NCI-H1436 treated with DMSO at 0.1 percent for 48 hours (cell line): Measurements from ENCODE around the gene MRPL20.
"Not testable (repeated sequence)": the region's sequence is repeated elsewhere in the genome, so short reads cannot be mapped to it uniquely, and the experiment has no call there.

ENCODE experiments used
- DNase-seq: peaks from one replicate; lab custom pipeline; 2025; lab: John Stamatoyannopoulos, UW

The MRPL20 gene

DNA sequence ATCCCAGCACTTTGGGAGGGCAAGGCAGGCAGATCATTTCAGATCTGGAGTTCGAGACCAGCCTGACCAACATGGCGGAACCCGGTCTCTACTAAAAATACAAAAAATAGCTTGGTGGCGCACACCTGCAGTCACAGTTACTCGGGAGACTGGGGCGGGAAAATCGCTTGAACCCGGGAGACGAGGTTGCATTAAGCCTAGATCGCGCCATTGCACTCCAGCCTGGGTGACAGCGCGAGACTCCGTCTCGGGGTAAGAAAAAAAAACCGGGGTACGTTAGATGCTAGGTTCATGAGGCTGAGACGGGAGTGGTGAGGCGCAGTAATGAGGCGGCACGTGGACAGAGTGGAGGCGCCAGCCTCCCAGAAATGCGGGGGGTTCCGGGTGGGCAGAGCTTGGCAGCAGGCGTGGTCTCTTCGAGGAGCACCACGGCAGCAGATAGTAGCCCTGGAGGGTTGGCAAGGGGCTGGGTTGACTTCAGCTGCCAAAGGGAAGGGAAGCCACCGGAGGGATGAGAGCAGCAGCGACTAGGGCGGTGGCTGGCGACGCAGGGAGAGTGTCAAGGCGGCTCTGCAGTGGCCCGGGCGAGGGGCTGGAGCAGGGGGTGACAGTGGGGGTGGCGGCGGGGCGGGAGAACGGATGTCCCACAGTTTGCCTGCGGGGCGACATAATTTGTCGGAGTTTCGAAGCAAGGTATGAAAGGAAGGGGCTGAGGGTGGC is 832 bp downstream of the MRPL20 start:
- no peak for DNase-seq

DNA sequence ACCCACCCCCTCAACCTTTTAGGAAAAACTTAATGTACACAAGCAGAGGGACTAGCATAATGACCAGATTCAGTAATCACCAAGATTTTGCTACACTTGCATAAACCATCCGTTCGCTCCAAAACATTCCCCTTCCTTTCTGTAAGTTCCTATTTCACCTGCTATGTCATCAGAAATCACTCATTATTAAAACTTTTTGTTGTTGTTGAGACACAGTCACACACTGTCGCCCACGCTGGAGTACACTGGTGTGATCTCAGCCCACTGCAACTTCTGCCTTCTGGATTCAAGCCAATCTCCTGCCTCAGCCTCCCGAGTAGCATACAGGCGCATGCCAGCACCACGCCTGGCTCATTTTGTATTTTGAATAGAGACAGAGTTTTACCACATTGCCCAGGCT is 3.4 kb downstream of the MRPL20 start:
- no peak for DNase-seq

DNA sequence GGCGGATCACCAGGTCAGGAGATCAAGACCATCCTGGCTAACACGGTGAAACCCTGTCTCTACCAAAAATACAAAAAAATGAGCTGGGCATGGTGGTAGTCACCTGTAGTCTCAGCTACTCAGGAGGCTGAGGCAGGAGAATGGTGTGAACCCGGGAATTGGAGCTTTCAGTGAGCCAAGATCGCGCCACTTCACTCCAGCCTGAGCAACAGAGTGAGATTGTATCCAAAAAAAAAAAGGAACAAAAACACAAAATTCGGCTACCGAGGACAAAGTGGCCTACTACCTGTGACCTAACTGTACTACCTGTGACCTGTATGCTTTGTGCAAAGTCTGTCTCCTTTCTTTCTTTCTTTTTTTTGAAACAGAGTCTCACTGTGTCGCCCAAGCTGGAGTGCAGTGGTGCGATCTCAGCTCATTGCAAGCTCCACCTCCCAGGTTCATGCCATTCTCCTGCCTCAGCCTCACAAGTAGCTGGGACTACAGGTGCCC is 4.1 kb downstream of the MRPL20 start:
- DNase-seq: not testable (repeated sequence)

DNA sequence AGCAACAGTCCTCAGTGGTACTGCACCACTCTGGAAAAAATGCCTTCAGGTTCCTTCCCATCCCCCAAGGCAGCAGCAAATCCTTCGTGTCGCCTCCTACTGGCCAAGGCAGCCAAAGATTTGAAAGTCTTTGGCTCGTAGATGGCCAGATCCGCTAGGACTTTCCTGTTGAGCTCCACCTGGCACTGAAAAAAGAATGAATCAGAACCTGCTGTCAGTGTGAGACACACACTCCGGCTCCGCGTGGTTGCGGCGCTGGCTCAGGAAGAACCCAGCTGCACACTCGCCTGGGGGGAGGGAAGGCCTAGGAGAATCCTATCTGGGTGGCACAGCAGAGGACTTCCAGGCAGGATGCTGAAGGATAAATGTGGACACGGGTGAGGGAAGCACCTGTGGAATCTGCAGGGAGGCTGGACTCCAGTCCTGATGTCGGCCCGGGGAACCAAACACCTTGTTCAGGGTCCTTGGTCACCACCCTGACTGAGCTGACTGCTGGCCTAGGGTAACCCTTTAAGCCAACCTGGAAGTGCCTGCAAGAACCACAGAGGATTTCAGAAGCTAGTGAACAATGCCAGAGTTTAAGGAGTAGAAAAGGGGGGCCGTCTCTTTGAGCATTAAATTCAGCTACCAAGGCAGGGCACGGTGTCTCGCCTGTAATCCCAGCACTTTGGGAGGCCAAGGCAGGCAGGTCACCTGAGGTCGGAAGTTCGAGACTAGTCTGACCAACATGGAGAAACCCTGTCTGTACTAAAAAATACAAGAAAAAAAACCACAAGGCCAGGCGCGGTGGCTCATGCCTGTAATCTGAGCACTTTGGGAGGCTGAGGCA is 4.8 kb downstream of the MRPL20 start:
- DNase-seq: no peak

DNA sequence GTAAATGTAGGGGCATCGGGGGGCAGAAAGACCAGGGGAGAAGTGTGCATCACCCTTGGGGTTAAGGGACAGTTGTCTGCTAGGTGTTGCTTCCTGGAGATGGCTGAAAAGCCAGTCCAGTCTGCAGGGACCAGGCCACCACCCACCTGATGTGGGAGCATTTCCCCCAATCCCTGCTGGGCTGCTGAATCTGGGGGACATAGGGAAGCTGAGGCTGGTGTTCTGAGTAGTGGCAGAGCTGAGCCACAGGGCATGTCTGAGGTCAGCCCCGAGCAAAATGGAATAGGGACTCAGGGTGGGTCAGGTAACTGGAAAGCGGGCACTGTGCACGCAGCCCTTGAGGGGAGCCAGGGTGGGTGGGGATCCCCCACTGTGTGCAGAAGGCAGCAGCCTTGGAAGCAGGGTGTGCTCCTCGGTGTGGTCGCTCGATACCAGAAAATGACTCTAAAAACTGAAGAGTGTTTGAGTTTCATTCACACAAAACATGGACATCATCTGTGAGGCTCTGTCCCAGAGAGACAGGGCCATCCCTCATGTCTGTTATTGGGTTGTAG is 5.6 kb downstream of the MRPL20 start:
- DNase-seq: no peak

DNA sequence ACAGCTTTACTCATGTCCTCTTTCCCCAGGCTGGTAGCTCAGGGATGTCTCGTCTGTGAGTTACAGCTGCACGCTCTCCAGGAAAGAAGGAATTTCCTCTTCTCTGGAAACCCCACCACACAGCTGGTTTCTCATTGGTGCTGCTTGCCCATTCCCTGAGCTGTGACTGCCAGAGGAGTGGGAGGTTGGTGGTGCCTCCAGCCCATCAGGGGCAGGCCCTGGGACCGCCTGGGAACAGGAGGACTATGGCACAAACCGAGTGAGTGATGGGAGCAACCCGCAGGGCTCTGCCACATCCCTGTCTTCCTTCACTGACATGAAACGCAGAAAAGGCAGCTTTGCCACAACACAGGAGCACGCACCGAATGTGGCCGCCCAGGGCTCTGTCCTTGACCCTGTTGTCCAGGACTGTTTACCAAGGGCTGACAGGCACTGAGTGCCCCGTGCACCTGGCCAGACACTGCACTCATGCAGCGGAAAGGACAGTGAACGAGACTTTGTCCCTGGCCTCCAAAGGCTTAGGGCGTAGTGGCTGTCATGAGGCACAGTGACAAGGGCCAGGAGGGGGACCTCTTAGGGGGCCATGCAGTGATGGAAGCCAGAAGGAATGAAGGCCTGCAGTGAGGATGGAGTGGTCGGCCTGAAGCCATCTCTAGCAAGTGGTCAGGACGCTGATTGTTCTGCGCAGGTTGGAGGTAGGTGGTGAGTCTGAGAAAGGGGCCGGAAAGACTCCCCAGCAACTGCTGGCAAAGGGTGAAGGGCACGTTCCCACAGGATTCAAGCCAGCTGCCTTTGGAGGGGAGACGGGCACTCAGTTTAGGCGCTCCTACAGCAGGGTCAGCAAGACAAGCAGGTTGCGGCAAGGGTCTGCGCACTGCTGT is 6.3 kb downstream of the MRPL20 start:
- no peak for DNase-seq

DNA sequence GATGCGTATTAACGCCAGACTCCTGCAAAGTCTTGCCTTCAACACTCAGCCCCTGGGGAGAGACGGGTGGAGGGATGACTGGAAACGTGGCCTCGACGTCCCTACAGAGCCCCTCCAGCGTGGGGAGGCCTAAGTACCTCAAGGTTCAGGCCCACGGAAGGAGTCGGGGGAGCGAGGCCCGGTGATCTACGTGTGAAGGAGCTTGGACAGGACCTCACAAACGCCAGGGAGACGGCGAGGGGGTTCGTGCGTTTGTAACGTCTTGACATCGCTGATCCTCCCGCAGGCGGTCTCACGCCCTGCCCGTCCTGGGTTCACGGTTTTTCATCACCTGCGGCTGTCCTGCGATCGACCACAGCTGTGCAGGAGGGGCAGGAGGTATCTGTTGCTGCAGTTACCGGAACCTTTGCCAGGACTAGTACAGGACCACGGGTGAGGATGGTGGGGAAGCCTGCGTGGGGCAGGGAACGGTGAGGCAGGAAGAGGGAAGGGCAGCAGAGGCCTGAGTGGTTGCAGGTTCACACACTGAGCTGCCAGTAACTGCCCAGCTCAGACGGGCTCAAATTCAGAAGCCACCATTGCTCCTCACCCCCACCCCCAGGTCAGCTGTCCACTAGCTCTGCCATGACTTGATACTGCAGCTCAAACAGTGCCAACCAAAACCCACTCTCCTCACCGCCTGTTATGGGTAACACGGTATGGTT is 7.1 kb downstream of the MRPL20 start:
- no peak for DNase-seq

DNA sequence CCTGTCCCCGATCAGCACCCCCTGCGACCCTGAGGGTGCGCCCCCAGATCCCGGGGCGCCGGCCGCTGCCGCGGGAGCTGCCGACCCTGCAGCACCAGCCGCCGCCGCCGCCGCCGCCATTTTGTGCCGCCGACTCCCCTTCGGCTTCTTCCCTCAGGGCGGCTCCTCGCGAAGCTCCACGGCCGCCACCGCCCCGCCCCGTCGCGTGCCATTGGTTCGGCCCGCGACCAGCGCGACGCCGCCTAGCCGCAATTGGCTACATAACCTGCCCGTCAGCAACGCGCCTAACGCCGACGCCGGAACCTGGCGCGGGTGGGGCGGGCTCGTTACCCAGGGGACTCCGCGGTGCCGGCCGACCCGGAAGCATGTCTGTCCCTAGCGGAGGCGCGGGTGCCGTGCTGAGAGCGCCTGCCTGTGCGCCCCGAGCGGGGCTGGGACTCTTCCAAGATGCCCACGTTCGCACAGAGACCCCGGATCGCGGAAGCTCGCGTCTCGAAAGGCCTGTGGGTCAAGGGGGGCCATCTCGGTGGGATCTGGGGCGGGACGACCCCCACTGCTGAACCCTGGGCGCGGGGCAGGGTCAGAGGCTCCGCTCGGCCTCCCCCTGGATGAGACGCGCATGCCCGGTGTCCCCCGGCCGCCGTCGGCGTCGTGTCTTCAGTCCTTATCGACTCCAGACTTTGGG is 7.8 kb downstream of the MRPL20 start, which contains the start of gene CCNL2:
CCNL2 (minus strand) TSS at position 149 of the 685 bp plus-strand sequence; CDS start at position 120, 29 bp downstream.
- DNase-seq: peak; percentile 85

DNA sequence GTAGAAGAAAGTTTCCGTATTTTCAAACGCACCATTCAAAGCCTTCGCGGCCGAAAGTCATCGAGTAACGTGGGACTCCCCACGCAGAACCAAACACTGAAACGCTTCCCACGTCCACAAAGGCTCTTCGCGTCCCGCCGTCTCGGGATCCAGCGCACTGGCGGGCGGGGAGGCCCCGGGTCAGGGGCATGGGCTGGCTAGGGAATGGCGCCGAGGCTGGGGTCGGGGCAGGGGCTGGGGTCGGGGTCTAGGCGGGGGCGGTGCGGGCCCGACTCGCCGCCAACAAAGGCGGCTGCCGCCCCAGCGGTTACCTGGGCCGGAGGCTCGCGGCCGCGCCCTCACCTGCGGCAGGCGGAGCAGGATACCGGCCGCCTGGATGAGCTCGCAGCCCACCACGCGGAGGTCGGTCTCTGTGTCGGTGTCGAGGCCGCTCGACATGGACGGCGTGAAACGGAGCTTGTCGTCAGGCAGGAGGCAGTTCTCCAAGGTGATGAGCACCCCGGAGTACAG is 8.4 kb downstream of the MRPL20 start:
- DNase-seq: no peak

DNA sequence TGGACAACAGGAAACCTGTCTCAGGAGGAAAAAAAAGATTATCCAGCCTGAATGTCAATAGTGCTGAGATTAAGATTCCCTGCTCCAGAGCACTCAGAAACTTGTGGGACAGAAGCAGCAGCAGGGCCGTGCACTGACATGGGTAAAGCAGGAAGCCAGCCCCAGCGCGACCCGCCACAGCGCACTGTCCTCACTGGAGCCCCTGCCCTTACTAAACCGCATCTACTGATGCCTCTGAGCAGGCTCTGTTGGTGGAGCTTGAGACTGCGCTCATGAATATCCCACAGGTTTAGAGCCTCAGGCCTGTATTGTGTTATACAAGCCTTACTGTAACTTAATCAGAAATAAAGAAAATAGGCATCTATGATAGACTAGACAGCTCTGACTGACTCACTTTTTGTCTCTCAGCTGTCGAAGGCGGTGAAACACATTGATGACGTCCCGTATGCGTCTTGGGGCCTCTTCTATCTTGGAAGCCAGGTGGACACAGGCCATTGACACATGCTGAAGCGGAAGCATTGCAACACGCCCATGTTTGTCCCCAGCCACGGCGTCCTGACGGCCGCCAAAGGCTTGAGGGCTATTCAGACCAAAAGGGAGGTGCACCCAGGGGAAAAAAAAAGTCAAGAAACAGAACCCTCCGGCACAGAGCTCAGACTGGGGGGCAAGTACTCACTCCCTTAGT is 9.1 kb downstream of the MRPL20 start:
- DNase-seq: no peak

DNA sequence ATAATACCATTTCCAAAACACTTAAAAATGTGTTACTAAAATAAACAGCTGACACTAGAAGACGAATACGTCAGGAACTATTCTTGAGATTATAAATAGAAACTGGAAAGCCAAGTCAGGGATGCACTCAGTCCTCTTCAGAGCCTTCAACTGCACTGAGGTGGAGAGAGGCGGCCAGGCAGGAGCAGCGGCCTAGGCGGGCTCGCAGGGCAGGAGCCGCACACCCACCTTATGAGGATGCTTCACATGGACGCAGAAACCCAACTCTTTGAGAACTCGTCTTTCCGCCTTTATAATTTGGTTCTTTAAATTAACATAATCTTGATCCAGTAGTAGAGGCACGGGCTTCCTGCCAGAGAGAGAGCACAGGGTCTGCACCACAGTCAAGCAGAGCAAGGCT is 11.9 kb downstream of the MRPL20 start:
- DNase-seq: no peak

DNA sequence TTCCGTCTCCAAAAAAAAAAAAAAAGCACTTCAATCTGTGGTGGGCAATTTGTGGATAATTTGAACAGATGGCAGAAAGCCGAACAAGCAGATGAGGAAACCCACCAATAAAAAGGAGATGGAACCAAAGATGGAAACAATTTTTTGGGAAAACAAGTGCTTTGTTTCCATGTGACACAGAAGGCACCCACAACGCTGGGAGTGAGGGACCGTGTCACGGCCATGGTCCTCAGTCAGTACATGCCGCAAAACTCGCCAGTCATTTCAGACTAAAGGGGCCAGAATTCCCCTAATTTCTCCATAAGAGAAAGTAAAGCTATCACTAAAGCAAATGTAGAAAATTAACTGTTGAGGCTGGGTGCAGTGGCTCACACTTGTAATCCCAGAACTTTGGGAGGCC is 13.0 kb downstream of the MRPL20 start:
- DNase-seq: no peak

DNA sequence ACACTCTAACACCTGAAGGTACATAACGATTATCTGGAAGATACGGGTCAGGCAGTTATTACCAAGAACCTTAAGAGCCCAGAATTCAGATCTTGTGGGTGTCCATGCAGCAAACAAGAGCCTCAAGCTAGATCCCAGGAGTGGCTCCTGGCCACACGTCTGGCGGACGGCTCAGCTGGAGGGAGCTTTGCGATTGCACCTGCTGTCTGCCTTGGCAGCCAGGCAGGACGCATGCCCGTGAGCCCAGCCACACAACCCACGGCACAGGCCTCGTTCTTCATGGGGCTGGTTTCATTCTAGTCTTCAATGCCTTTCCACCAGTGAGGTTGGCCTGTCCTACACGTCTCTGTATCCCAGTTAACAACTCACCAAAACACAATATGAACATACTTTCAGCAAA is 13.7 kb downstream of the MRPL20 start:
- no peak for DNase-seq

DNA sequence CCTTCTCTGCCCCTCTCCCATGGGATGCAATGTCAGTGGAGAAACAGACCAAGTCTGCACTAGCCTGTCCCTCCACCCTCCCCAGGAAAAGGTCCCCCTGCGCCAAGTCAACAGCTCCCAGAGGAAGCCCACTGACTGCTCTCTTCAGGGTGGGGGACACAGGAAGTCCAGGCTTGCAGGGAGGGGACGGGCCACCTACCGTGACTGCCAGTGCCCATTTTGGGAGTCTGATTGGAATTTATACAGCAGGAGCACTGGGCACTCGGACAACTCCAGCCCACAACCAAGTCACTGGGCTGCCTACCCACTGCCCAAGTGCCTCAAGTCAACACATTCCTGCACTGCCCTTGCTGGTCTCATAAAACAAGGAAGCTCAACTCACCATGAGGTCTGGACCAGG is 14.1 kb downstream of the MRPL20 start:
- no peak for DNase-seq

DNA sequence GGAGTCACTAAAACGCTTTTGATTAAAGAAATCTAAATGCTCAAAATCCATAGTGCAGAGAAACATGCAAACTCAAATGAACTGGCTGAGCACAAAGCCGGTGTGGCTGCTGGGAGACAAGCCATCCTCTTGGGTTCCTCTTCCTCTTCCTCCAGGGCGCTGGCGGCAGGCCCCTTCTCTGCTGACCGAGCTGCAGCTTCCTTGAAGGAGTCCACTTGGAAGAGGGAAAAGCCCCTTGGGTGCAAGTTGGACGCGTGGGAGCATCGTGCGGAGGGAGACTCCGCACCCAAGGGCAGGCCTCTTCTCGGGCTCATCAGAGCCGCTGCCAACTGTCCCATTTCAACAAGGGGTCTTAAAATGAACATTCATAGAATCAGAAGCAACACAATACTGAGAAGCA is 15.9 kb downstream of the MRPL20 start:
- no peak for DNase-seq

DNA sequence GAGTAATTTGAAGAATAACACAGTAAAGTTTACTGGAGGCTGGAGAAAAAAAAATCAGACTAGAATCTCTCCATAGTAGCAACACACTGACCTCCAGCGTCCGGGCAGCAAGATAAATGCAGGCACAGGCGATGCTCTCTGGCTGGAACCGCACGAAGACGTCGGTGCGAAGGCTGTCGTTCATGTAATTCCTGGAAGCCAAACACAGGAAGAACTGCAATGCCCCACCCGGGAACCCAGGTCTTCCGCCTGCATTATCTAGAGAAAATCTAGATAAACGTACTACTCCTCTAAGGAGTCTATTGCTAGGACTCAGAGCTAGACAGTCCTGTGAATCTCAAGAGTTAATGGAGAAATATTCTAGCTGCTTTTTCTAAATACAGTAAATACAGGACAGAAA is 16.4 kb downstream of the MRPL20 start:
- no peak for DNase-seq

DNA sequence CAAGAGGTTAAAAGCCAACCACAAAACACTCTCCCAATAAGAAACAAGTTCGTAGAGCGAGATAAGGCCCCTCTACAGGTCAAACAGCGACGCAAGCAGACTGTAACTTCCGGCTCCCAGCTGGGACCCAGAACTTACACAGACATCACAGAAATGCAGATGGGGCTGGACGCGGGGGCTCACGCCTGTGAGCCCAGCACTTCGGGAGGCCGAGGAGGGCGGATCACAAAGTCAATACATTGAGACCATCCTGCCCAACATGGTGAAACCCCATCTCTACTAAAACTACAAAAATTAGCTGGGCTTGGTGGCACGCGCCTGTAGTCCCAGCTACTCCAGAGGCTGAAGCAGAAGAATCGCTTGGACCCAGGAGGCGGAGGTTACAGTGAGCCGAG is 19.0 kb downstream of the MRPL20 start:
- DNase-seq: no peak

DNA sequence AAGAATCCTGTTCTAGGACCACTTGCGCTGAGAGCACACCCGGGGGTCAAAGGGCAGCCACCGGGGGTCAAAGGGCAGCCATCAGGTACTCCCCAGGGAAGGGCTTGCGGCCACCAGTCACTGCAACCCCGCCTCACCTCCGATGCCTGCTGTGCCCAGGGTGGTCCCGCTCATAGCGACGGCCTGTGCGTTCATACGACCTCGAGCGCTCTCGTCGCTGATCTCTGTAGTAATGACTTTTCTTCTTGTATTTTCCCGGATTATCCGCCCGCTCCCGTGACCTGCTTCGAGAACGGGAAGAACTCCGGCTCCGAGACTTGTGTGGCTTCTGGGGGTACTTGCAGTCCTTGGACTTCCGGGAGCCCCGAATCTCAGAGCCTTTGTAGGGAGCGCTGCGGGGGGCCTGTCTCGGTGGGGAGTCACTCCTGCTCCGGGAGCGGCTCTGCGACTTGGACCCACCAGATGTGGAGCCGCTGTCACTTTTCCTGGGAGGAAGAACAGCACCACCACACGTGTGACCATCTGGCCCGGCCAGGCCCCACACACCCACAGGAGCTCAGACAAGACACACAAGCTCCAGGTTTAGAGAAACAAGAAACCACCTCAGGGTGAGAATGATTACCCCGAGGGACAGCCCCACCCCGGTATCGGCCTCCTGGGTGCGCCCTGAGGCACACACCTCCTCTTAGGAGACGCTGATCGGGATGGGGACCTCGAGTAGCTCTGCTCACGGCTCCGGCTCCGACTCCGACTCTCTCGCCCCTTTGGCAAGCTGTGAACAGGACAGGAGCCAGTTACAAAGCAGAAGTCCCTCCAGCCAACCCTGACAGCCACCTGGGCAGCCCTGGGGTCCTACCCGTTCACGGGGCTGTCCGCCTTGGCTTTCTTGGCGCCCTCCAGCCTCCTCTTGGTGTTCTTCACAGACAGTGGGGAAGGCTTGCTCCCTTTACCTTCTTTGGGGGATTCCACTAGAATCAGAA is 19.7 kb downstream of the MRPL20 start:
- no peak for DNase-seq

DNA sequence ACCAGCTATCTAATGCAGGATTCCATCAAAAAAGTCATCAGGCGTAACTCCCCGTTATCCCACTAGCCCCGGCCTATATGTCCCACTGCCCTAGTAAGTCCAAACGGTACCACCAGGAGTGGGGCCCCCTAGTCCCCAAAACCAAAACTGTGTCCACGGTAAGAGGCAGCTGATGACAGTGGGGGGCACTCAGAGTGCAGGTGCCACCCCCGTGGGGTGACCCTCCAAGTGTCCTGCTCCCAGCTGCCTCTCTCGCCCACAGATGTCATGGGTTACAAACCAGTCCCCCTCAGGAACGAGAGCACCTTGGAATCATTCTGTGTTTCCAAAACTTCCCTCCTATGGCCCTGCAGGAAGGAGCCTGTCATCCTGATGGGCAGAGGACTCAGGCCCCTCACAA is 21.2 kb downstream of the MRPL20 start:
- no peak for DNase-seq
